ENCODE measurements around the gene COX6A2. TPM values are rescaled to one million over a fixed set of nuclear protein-coding genes. Genes with fewer than 3 reads are reported as not detected.

COX6A2 gene
- total RNA-seq, 1 experiment from 2014 or later = not detected

DNA sequence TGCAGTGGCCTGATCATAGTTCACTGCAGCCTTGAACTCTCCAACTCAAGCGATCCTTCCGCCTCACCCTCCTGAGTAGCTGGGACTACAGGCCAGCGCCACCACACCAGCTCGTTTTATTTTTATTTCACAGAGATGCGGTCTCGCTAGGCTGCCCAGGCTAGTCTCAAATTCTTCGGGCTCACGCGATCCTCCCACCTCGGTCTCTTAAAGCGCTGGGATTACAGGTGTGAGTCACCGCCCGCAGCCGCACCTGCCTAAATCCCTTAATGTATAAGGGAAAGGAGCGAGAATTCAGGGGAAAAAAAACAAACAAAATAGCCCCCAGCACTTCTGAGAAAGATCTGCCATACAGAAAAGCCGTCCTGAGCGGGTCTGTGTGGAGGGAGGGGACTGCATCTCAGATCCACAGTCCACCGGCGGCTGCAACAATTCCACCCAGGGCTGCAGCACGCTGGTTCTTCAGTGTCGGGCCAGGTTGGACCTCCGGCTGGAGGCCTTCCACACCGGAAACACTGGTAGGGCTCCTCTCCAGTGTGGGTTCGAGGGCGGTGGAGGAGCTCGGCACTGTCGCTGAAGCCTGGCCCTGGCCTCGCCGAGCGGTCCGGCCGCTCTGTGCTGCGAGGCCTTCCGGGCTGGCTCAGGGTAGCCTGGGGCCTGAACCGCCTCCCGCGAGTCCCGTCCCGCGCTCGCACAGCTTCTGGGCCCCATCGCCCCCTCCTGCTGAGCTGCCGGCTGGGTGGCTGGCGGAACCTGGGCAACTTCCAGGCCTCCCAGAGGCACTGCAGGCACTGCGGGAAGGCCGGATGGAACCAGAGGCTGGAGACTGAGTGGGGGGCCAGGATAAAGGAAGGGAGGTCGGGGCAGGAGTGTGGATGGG, 7.4 kb upstream of the COX6A2 start:
- no peak overlapping the region for H3K27ac ChIP-seq (ENCODE audit: low read length)
- no peaks in the 10 kb centered on the region for H4K20me1 ChIP-seq (ENCODE audit: insufficient read depth, low read depth, low read length)
- H3K27me3 ChIP-seq (ENCODE audit: low read length) = no peaks in the 10 kb centered on the region
- no peak overlapping the region for H2AFZ ChIP-seq (ENCODE audit: low read length)
- H3K36me3 ChIP-seq (ENCODE audit: insufficient read depth, low read length) = no peaks in the 10 kb centered on the region
- no peaks in the 10 kb centered on the region for H3K79me2 ChIP-seq (ENCODE audit: low read length)
- H3K4me3 ChIP-seq (ENCODE audit: low read length) = no peak overlapping the region
- no peaks in the 10 kb centered on the region for H3K9me3 ChIP-seq (ENCODE audit: low read length)
- peaks cover 24% of the 10 kb centered on the region for H3K4me1 ChIP-seq (ENCODE audit: low read length)
- H3K9me2 ChIP-seq (replicated peaks; ENCODE audit: insufficient read depth, low read length) = no peaks in the 10 kb centered on the region
- H3K9ac ChIP-seq (ENCODE audit: low read length) = no peak overlapping the region
- peak; percentile 6 for DNase-seq
- no peak overlapping the region for H3K4me2 ChIP-seq (ENCODE audit: low read depth, low read length, poor library complexity, severe bottlenecking)

DNA sequence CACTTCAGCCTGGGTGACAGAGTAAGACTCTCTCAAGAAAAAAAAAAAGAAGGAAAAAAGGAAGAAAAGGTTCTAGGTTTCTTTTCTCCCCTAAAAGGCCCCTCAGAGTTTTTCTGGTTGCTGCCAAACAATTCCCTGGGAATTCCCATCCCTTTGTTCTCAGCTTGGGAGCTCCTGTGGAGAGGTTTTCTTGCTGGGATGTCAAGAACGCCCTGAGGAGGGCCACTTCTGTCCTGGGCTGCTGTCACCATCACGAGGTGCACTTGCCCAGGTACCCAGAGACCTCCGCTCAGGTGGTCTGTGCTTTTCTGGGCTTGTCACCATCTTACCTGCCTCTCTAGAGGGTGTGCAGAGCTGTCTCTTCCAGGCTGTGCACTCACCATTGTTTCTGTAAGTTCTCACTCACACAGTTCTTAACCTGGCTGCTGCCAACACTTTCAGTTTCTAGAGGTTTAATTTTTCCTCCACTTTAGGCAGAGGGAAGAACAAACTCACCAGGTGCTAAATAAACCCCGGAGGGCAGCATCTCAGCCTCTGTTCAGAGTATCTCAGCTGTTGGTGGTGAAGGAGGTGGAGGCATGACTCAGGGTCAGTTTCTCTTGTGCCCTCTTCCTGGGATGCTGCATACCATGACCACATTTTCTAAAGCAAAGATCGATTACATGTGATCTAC, 2.4 kb upstream of the COX6A2 start:
- H2AFZ ChIP-seq (ENCODE audit: low read length) = no peak overlapping the region
- H3K4me1 ChIP-seq (ENCODE audit: low read length) = no peaks in the 10 kb centered on the region
- no peak overlapping the region for H3K27ac ChIP-seq (ENCODE audit: low read length)
- H3K9ac ChIP-seq (ENCODE audit: low read length) = no peak overlapping the region
- H3K9me3 ChIP-seq (ENCODE audit: low read length) = no peaks in the 10 kb centered on the region
- no peak overlapping the region for H3K4me2 ChIP-seq (ENCODE audit: low read depth, low read length, poor library complexity, severe bottlenecking)
- H3K9me2 ChIP-seq (replicated peaks; ENCODE audit: insufficient read depth, low read length) = no peaks in the 10 kb centered on the region
- peak; percentile 29 for DNase-seq
- H3K27me3 ChIP-seq (ENCODE audit: low read length) = no peaks in the 10 kb centered on the region
- H3K79me2 ChIP-seq (ENCODE audit: low read length) = no peaks in the 10 kb centered on the region
- no peaks in the 10 kb centered on the region for H4K20me1 ChIP-seq (ENCODE audit: insufficient read depth, low read depth, low read length)
- no peak overlapping the region for H3K4me3 ChIP-seq (ENCODE audit: low read length)
- H3K36me3 ChIP-seq (ENCODE audit: insufficient read depth, low read length) = no peaks in the 10 kb centered on the region

- Histone ChIP-seq H3K9ac (ENCODE audit: low read length) (no peak overlapping the region), H4K20me1 (ENCODE audit: insufficient read depth, low read depth, low read length) (no peaks in the 10 kb centered on the region), H3K9me3 (ENCODE audit: low read length) (no peaks in the 10 kb centered on the region), H3K9me2 (replicated peaks; ENCODE audit: insufficient read depth, low read length) (no peaks in the 10 kb centered on the region), H3K27me3 (ENCODE audit: low read length) (no peaks in the 10 kb centered on the region), H3K27ac (ENCODE audit: low read length) (no peak overlapping the region), H3K36me3 (ENCODE audit: insufficient read depth, low read length) (no peaks in the 10 kb centered on the region), H3K4me2 (ENCODE audit: low read depth, low read length, poor library complexity, severe bottlenecking) (no peak overlapping the region), H2AFZ (ENCODE audit: low read length) (no peak overlapping the region), H3K79me2 (ENCODE audit: low read length) (no peaks in the 10 kb centered on the region), H3K4me3 (ENCODE audit: low read length) (no peak overlapping the region), H3K4me1 (ENCODE audit: low read length) (no peaks in the 10 kb centered on the region)
- peak; percentile 26 for DNase-seq
Observed at GRCh38 chr16:31429796-31430195, 1.6 kb upstream of the COX6A2 start.

- H3K4me1 ChIP-seq (ENCODE audit: low read length) = no peaks in the 10 kb centered on the region
- H4K20me1 ChIP-seq (ENCODE audit: insufficient read depth, low read depth, low read length) = no peaks in the 10 kb centered on the region
- peak; percentile 21 for DNase-seq
- H3K27me3 ChIP-seq (ENCODE audit: low read length) = no peaks in the 10 kb centered on the region
- no peaks in the 10 kb centered on the region for H3K79me2 ChIP-seq (ENCODE audit: low read length)
- no peak overlapping the region for H3K9ac ChIP-seq (ENCODE audit: low read length)
- no peak overlapping the region for H3K4me3 ChIP-seq (ENCODE audit: low read length)
- no peaks in the 10 kb centered on the region for H3K36me3 ChIP-seq (ENCODE audit: insufficient read depth, low read length)
- no peak overlapping the region for H3K27ac ChIP-seq (ENCODE audit: low read length)
- H3K9me2 ChIP-seq (replicated peaks; ENCODE audit: insufficient read depth, low read length) = no peaks in the 10 kb centered on the region
- H3K4me2 ChIP-seq (ENCODE audit: low read depth, low read length, poor library complexity, severe bottlenecking) = no peak overlapping the region
- H3K9me3 ChIP-seq (ENCODE audit: low read length) = no peaks in the 10 kb centered on the region
- H2AFZ ChIP-seq (ENCODE audit: low read length) = no peak overlapping the region
Observed at GRCh38 chr16:31429314-31429713, 1.2 kb upstream of the COX6A2 start.

DNA sequence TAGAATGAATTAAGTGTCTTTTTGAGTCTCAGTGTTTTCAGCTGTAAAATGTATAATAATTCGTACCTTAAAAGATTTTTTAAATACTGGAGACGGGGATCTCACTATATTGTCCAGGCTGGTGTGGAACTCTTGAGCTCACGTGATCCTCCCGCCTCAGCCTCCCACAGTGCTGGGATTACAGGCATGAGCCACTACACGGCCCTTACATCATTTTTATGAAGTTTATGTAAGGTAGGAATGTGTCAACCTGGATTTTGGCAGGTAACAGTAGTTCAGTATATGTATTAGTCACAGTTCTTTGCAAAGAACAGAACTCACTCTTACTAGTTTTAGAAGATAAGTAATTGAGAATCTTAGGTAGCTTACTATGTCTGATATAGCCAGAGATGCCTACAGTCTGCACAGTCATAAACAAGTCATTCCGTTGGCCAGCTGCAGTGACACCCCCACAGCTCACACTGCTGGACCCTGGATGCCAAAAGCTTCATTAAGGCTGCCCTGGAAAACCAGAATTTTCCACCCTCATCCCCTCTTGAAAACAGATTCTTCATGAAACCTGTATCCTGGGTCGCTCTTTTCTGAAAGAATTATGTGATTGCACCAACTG, 583 bp upstream of the COX6A2 start:
- no peak overlapping the region for H2AFZ ChIP-seq (ENCODE audit: low read length)
- no peak overlapping the region for H3K4me2 ChIP-seq (ENCODE audit: low read depth, low read length, poor library complexity, severe bottlenecking)
- no peak overlapping the region for H3K4me3 ChIP-seq (ENCODE audit: low read length)
- no peaks in the 10 kb centered on the region for H3K79me2 ChIP-seq (ENCODE audit: low read length)
- no peaks in the 10 kb centered on the region for H4K20me1 ChIP-seq (ENCODE audit: insufficient read depth, low read depth, low read length)
- H3K27me3 ChIP-seq (ENCODE audit: low read length) = no peaks in the 10 kb centered on the region
- H3K4me1 ChIP-seq (ENCODE audit: low read length) = no peaks in the 10 kb centered on the region
- H3K9me2 ChIP-seq (replicated peaks; ENCODE audit: insufficient read depth, low read length) = no peaks in the 10 kb centered on the region
- no peaks in the 10 kb centered on the region for H3K36me3 ChIP-seq (ENCODE audit: insufficient read depth, low read length)
- no peak overlapping the region for H3K9ac ChIP-seq (ENCODE audit: low read length)
- DNase-seq = peak; percentile 16
- no peaks in the 10 kb centered on the region for H3K9me3 ChIP-seq (ENCODE audit: low read length)
- H3K27ac ChIP-seq (ENCODE audit: low read length) = no peak overlapping the region

GRCh38 chr16:31427441-31428278, 500 bp downstream of the COX6A2 start:
- Histone ChIP-seq H4K20me1 (ENCODE audit: insufficient read depth, low read depth, low read length) (no peaks in the 10 kb centered on the region), H3K4me2 (ENCODE audit: low read depth, low read length, poor library complexity, severe bottlenecking) (no peak overlapping the region), H3K9me2 (replicated peaks; ENCODE audit: insufficient read depth, low read length) (no peaks in the 10 kb centered on the region), H3K27me3 (ENCODE audit: low read length) (no peaks in the 10 kb centered on the region), H2AFZ (ENCODE audit: low read length) (no peak overlapping the region), H3K9me3 (ENCODE audit: low read length) (no peaks in the 10 kb centered on the region), H3K36me3 (ENCODE audit: insufficient read depth, low read length) (no peaks in the 10 kb centered on the region), H3K4me1 (ENCODE audit: low read length) (no peaks in the 10 kb centered on the region), H3K79me2 (ENCODE audit: low read length) (no peaks in the 10 kb centered on the region), H3K4me3 (ENCODE audit: low read length) (no peak overlapping the region), H3K27ac (ENCODE audit: low read length) (no peak overlapping the region), H3K9ac (ENCODE audit: low read length) (no peak overlapping the region)
- DNase-seq = no peak

- H3K79me2 ChIP-seq (ENCODE audit: low read length) = no peaks in the 10 kb centered on the region
- no peak overlapping the region for H3K9ac ChIP-seq (ENCODE audit: low read length)
- H3K4me3 ChIP-seq (ENCODE audit: low read length) = no peak overlapping the region
- no peaks in the 10 kb centered on the region for H3K9me3 ChIP-seq (ENCODE audit: low read length)
- no peaks in the 10 kb centered on the region for H3K4me1 ChIP-seq (ENCODE audit: low read length)
- no peaks in the 10 kb centered on the region for H3K36me3 ChIP-seq (ENCODE audit: insufficient read depth, low read length)
- no peaks in the 10 kb centered on the region for H3K9me2 ChIP-seq (replicated peaks; ENCODE audit: insufficient read depth, low read length)
- H3K27me3 ChIP-seq (ENCODE audit: low read length) = no peaks in the 10 kb centered on the region
- H3K27ac ChIP-seq (ENCODE audit: low read length) = no peak overlapping the region
- H3K4me2 ChIP-seq (ENCODE audit: low read depth, low read length, poor library complexity, severe bottlenecking) = no peak overlapping the region
- no peak for DNase-seq
- H4K20me1 ChIP-seq (ENCODE audit: insufficient read depth, low read depth, low read length) = no peaks in the 10 kb centered on the region
- no peak overlapping the region for H2AFZ ChIP-seq (ENCODE audit: low read length)
Observed at GRCh38 chr16:31423801-31424200, 4.4 kb downstream of the COX6A2 start.
